GM10266 (cell line): ENCODE data around the gene MYOZ3.

Experiments used
- DNase-seq: peaks from one replicate; pipeline ENCODE4 v3.0.0; 2012; ENCODE audit errors: extremely low spot score
- TF ChIP-seq, protein P1 (sequence below): IDR thresholded peaks from 2 replicates; pipeline ENCODE4 v1.5.1; 2012; ENCODE audit warnings: mild to moderate bottlenecking, low read depth; ENCODE audit not compliant: control insufficient read depth, insufficient read depth; ENCODE audit errors: missing control alignments

The MYOZ3 gene

DNA sequence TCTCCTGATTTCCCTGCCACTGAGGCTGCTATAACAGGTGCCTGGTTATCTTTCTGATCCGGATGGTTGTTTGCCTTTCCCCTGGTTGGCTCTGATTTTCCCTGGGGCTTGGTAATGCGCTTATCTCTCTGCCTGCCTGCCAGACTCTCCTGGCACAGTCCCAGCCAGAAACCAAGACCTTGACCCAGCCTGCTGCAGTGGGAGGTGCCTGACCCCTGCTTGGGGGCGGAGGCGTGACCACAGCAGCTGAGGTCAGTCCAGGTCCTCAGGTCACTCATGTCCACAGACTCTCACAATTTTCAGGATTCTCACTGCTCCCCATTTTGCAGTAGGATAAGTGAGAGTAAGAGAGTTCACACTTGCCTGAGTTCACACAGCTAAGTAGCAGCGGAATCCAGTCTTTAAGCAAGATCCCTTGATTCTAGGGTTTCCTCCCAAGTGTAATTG, 45.0 kb upstream of the MYOZ3 start:
- no peak for DNase-seq
- TF ChIP-seq, protein P1, sequence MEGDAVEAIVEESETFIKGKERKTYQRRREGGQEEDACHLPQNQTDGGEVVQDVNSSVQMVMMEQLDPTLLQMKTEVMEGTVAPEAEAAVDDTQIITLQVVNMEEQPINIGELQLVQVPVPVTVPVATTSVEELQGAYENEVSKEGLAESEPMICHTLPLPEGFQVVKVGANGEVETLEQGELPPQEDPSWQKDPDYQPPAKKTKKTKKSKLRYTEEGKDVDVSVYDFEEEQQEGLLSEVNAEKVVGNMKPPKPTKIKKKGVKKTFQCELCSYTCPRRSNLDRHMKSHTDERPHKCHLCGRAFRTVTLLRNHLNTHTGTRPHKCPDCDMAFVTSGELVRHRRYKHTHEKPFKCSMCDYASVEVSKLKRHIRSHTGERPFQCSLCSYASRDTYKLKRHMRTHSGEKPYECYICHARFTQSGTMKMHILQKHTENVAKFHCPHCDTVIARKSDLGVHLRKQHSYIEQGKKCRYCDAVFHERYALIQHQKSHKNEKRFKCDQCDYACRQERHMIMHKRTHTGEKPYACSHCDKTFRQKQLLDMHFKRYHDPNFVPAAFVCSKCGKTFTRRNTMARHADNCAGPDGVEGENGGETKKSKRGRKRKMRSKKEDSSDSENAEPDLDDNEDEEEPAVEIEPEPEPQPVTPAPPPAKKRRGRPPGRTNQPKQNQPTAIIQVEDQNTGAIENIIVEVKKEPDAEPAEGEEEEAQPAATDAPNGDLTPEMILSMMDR: no peak

DNA sequence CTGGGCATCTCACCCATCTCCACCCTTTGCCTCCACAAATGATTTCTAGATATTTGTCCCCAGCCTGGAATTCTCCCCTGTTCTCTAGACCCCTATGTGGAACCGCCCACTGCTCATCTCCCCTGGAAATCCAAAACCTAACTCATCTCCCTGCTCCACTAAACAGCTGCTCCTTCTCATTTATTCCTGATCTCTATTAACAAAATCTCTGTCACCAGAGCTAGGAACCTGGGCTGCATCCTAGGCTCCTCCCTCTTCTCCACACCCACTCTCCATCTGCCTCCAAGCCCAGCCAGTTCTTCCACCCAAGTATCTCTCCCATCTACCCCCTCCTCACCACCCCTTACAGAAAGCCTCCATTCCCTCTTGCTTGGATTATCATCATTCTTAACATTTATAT, 44.5 kb upstream of the MYOZ3 start:
- TF ChIP-seq, protein P1: no peak
- no peak for DNase-seq

DNA sequence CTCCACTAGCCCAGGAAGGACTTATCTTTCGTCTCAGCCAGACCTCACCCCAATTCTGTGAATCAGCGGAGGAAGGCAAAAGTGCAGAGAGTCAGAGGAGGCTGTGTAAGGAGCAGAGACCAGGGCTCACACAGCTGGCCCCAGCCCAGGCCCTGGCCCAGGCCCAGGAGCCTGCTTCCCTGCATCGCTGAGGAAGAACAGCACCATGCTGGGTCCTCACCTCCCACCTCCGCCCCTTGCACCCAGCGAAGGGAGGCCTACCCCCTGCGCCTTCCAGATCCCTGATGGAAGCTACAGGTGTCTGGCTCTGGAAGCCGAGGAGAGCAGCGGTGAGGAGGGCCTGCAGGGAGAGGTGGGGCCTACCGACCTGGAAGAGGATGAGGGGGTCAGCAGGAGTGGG, 42.9 kb upstream of the MYOZ3 start:
- TF ChIP-seq, protein P1: no peak
- no peak for DNase-seq

DNA sequence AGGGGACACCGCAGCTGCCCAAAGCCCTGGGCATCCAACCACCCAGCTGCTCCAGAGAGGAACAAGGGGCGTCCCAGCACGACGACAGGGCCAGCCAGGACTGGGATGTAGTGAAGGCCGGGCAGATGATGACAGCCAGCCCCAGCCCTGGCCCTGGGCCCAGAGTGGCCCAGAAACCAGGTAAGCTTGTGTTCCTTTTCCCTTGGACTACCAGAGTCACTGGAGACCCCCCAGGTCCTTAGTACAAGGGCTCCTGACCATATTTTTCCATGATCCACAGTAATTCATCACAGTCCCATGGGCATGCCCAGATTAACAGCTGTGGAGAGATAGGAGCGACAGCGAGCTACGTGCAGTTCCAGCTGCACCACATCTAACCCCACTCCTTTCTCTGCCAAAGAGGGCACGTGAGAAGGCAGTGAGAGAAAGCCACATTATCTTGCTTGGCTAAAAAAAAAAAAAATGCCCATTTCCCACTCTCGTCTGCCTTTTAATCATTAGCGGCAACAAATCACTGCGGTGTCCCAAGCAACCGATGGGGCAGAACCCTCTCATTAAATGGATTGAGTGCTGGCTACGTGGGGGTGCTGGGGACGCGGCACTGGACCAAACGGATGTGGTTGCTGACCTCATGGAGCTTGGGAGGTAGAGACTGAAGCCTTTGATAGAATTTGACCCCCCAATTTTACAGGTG, 42.3 kb upstream of the MYOZ3 start:
- TF ChIP-seq, protein P1: no peak
- no peak for DNase-seq

DNA sequence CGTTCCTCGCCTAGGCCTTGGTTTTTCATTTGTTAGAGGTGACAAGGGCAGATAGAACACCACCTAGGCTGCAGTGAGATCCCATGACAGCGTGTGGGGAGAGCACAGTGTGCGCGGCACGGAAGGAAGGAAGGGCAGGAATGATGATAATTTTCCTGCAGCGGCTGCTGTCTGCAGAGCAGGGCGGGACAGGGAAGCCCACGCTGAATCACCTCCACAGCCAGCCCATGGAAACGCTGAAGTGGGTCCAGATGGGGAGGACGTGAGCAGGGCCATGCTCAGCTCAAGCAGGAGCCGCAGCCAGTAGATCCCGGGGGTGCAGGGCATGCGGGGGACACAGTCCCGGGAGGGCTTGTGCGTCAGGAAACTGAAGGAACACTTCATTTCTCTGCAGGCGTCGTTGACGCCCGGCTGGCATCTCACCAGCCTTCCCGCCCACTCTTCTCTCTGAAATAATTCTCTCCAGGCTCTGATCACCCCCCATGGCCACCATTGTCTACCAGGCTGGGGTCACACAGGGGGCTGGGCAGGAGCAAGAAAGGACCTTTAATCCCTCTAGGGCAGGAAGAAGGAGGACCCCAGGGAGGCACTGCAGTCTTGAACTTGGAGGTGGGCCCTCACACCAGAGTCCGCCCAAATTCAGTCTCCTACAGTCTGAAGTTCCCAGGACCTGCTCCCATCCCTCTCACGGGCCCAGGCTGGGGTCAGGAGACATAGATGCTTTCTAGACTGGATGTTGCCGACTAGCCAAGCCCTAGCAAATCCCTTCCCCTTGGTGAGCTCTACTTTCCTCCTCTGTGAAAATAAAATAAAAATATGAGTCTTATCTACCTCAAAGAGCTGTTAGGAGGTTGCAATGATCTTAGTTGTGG, 41.5 kb upstream of the MYOZ3 start:
- no peak for DNase-seq
- TF ChIP-seq, protein P1: no peak

DNA sequence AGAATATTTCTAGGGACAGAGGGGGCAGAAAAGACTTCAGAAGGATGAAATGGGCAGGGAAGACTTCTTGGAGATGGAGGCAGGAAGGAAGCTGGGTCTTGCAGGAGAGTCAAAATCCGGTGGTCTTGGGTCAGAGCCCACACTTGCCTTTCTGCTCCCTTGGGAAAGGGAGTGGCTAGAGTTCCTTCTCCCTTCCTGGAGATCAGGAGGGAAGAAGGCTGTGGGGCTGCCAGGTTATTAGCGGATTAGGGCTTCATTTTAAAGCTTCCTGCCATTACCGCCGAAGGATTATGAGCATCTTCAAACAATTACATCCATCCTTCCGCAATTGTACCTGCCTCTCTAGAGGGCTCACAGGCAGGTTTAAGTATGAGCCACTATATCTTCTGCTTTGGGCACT, 39.8 kb upstream of the MYOZ3 start:
- DNase-seq: no peak
- TF ChIP-seq, protein P1: no peak

DNA sequence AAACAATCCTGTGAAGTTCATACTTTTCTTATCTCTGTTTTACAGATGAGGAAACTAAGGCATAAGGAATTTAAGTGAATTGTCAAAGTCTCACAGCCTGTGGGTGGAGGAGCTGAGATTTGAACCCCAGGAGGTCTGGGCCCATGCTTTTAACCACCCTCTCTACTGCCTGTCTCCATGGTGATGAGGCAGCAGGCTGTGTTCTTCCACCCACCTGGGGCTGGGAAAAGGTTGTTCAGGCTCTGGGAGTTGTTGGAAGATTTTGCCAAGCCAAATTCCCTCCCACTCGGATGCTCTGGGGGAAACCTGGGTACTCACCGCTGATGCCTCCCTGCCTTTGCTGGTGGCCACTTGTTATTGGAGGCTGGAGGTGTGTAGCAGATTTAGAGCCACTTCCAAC, 38.9 kb upstream of the MYOZ3 start:
- DNase-seq: no peak

More for the DNA sequence above, 38.9 kb upstream of the MYOZ3 start:
- TF ChIP-seq, protein P1: no peak
